ENCODE results near the gene ANO7.

The ANO7 gene

GRCh38 chr2:241255542-241256167 lies 67.2 kb downstream of the ANO7 start:
- DNase-seq = no peak

DNA sequence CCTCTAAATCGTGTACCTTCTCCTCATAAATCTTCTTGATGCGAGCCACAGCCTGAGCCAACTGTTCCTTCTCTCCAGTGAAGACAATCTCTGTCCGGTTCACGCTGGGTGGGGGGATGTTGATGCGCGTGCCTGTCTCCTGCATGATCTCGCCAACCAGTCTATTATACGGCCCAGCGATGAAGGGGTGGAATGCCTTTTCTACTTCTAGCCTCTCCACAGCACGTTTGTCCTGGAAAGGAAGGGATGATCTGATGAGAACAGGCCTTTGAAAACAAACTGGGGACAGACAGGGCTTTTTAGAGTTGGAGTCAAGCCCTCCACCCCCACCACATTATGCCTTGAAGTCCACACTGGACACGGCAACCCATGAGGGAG lies 67.7 kb downstream of the ANO7 start:
- no peak for DNase-seq

DNA sequence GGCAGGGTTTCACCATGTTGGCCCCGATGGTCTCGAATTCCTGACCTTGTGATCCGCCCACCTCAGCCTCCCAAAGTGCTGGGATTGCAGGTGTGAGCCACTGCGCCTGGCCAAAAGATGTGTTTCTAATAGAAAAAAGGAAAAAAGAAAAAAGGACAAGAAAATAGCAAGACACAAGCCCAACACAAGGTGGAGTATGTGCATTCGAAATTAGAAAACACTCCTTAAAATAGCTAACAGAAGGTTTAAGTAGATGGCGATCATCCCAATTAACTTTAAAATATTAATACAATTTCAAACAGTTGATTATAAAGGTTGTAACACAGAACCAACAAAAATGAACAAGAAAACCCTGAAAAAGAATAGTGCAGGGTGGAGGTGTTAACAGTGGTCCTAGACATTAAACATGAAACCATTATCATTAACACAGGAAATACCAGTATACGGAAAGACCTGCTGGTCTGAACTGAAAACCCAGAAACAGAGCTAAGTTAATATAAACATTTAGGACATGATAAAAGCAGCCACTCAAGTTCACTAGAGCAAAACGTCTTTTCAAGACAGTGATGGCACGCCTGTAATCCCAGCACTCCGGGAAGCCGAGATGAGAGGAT lies 69.0 kb downstream of the ANO7 start:
- no peak for DNase-seq

DNA sequence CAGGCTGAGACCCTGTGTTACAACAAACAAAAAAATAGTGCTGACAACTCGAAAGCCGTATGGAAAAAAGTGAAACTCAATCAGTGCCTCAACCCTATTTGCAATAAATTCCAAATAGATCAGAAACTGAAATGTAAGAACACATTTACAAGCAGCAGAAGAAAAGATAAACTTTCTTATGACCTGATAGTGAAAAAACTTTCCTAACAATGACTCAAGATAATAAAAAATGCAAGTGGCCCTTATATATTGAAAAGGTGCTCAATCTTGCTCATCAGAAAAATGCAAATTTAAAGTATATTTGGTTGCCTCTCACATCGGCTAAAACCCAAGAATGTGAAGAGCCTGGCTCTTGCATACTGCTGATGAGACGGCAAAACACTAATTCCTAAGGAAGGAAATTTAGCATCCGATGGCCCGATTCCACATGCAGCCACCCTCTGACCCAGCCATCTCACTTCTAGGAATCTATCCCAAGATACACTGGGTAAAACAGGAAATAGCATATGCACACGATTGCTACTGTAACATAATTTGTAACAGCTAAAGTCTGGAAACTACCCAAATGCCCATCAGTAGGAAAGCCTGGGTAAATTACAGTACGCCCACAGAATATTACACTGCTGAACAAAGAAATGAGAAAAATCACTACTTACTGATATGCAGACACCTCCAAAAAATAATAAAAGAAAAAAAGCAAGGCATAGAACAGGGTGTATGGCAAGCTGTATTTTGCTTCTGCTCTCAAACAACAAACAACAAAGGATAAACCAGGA lies 70.2 kb downstream of the ANO7 start:
- no peak for DNase-seq

DNA sequence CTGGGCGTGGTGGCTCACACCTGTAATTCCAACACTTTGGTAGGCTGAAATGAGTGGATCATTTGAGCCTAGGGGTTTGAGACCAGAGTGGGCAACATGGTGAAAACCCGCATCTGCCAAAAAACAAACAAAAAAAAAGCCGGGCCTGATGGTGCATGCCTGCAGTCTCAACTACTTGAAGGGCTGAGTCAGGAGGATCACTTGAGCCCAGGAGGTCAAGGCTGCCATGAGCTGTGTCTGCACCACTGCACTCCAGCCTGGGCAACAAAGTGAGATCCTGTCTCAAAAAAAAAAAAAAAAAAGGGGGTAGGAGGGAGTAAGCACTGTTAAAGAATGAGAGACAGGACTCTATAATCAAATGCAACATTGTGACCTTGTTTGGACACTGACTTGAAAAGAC lies 72.4 kb downstream of the ANO7 start:
- DNase-seq = no peak

DNA sequence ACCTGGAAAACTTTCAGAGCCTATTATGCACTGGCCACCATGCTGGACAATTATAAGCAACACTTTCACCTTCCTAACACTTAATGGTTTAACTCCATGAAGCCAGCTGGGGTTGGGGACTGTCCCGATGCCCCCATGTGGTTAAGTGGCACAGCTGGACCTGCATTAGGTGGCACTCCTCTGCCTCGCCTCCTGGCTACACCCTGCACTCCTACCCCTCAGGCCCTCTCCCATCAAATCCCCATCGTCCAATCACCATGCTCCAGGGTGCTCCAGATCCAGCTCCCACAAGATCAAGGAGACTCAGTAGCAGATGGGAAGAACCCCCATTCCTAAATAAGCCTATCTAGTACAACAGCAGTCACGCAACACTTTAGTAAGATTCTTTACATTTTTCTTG lies 73.2 kb downstream of the ANO7 start:
- DNase-seq = no peak

GRCh38 chr2:241263061-241263460 lies 74.6 kb downstream of the ANO7 start:
- DNase-seq = no peak

GRCh38 chr2:241265506-241265905 lies 77.0 kb downstream of the ANO7 start:
- no peak for DNase-seq

GRCh38 chr2:241267249-241268067 lies 79.0 kb downstream of the ANO7 start:
- no peak for DNase-seq

- no peak for DNase-seq
Observed at GRCh38 chr2:241268306-241268705, 79.8 kb downstream of the ANO7 start.

DNA sequence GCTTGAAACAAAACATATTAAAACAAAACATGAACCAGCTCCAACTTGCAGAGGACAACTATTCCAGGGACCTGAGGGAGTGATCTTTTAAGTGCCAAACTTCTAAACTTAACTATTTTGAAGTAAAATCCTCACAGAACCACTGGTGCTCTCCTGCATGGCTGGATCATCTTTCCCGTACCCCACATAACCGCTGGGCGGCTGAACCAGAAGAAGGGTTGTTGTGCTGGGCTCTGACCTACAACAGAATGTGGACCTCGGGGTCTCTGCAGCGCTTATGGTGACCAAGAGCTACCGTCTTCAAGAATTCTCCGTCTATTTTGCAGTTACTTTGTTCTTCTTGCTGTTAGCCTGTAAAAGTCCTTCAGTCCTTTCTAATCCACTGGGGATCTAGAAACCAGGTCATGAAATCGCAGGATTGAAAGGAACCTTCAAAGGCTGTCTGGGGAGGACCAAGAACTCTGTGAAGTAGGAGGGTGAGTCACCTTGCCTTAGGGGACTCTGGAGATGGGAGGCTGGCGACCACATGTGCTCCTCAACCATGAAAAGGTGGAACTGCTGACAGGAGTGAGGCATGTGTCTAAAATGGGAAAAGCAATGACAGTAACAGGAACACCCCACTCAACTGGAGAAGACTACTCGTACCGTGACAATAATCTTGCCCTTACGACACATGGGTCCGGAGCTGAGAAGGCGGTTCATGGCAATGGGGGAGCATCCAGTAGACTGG lies 80.4 kb downstream of the ANO7 start:
- DNase-seq = no peak

GRCh38 chr2:241269707-241270520 lies 81.4 kb downstream of the ANO7 start:
- no peak for DNase-seq

DNA sequence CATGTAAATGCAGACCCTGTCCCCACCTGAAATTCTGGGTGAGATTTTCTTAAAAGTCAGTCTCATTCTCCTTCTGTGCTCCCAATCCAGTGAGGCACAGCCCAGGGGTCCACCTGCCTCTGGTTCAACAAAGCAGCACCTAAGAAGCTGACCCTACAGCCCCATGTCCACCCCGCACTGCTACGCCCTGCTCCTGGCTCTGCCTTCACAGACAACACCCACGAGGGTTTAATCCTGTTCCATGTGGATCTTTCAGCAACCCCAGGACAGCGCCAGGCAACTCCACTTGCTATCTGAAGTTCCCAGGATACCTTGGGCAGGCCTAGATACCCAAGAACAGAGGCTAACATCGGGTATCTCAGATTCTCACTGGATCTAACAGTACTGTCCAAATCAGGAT lies 82.1 kb downstream of the ANO7 start:
- DNase-seq = no peak

GRCh38 chr2:241271706-241272302 lies 83.3 kb downstream of the ANO7 start:
- no peak for DNase-seq

GRCh38 chr2:241272303-241273209 lies 84.1 kb downstream of the ANO7 start:
- no peak for DNase-seq

- no peak for DNase-seq
Observed at GRCh38 chr2:241273210-241274020, 84.9 kb downstream of the ANO7 start.

DNA sequence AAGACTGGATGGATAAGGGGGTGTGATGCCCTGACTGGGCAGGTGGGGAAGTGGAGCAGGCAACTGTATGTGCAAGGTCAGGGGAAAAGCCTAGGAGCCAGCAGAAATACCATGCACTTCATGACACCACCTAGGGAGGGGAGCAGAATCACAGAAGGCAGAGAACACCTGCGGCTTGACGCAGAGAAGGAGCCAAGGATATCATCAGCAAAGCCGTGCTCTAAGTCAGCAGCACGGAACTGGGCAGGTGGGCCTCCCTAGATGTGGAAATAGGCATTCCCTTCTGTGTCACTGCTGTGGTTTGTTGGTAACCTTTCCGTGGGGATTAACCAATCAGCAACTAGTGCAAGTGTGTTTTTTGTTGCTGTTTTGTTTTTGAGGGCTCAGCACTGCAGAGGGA lies 85.7 kb downstream of the ANO7 start:
- DNase-seq = no peak

Data from NCI-H1436 treated with DMSO at 0.1 percent for 48 hours (cell line).